Medulla oblongata (tissue), 1 donor: ENCODE data around the gene PCDHGA3.
"Not testable (repeated sequence)": the region's sequence is repeated elsewhere in the genome, so short reads cannot be mapped to it uniquely, and the experiment has no call there.

Experiments
- DNase-seq: peaks from one replicate; pipeline ENCODE4 v3.0.0-alpha.2; 2015; ENCODE audit errors: extremely low spot score

Gene PCDHGA3

GRCh38 chr5:141346017-141346416 lies 2.4 kb downstream of the PCDHGA3 start:
- not testable (repeated sequence) for DNase-seq

GRCh38 chr5:141349917-141350619 lies 6.4 kb downstream of the PCDHGA3 start, which contains the start of gene PCDHGB1:
Gene PCDHGB1, plus strand, starts transcription at chr5:141350099. Its CDS starts 162 bp downstream, at chr5:141350261.
- DNase-seq: peak; percentile 46

GRCh38 chr5:141351591-141351990 lies 8.0 kb downstream of the PCDHGA3 start:
- no peak for DNase-seq

- DNase-seq: no peak
Measured at GRCh38 chr5:141354900-141355469, 11.4 kb downstream of the PCDHGA3 start, which contains the start of gene PCDHGA4. Gene PCDHGA4, plus strand, starts transcription at chr5:141355021. Its CDS starts 87 bp downstream, at chr5:141355108.

- no peak for DNase-seq
Measured at GRCh38 chr5:141355641-141356040, 12.0 kb downstream of the PCDHGA3 start.

- no peak for DNase-seq
Measured at GRCh38 chr5:141356133-141356532, 12.5 kb downstream of the PCDHGA3 start.

GRCh38 chr5:141356950-141357349 lies 13.3 kb downstream of the PCDHGA3 start:
- no peak for DNase-seq

- DNase-seq: peak; percentile 30
Measured at GRCh38 chr5:141359790-141360426, 16.3 kb downstream of the PCDHGA3 start, which contains the start of gene PCDHGB2. Gene PCDHGB2, plus strand, starts transcription at chr5:141359994. Its CDS starts 142 bp downstream, at chr5:141360136.

GRCh38 chr5:141360685-141361084 lies 17.1 kb downstream of the PCDHGA3 start:
- DNase-seq: no peak

GRCh38 chr5:141362719-141363118 lies 19.1 kb downstream of the PCDHGA3 start:
- no peak for DNase-seq

- DNase-seq: no peak
Measured at GRCh38 chr5:141363952-141364660, 20.5 kb downstream of the PCDHGA3 start, which contains the start of gene PCDHGA5. Gene PCDHGA5, plus strand, starts transcription at chr5:141364162. Its CDS starts 169 bp downstream, at chr5:141364331.

GRCh38 chr5:141366016-141366896 lies 22.6 kb downstream of the PCDHGA3 start:
- no peak for DNase-seq

GRCh38 chr5:141369994-141370848 lies 26.6 kb downstream of the PCDHGA3 start, which contains the start of gene PCDHGB3:
Gene PCDHGB3, plus strand, starts transcription at chr5:141370242. Its CDS starts 153 bp downstream, at chr5:141370395.
- peak; percentile 4 for DNase-seq

GRCh38 chr5:141371572-141372475 lies 28.2 kb downstream of the PCDHGA3 start:
- DNase-seq: no peak

GRCh38 chr5:141373673-141374317 lies 30.2 kb downstream of the PCDHGA3 start, which contains the start of gene PCDHGA6:
Gene PCDHGA6, plus strand, starts transcription at chr5:141373891. Its CDS starts 193 bp downstream, at chr5:141374084.
- no peak for DNase-seq

- DNase-seq: no peak
Measured at GRCh38 chr5:141374627-141375026, 31.0 kb downstream of the PCDHGA3 start.

GRCh38 chr5:141375444-141376155 lies 32.0 kb downstream of the PCDHGA3 start:
- DNase-seq: not testable (repeated sequence)
